ENCODE results near the gene ZNF554.

Gene ZNF554

GRCh38 chr19:2819540-2820111 lies at the start of gene ZNF554:
ZNF554 (plus strand) TSS chr19:2819868; CDS start chr19:2820072, 204 bp downstream.
- peak; percentile 94 to 98 (median 97) for DNase-seq (ENCODE audit: low read depth in 3 of 3, low spot score in 1 of 3)

GRCh38 chr19:2770055-2771013 lies 49.3 kb upstream of the ZNF554 start:
- DNase-seq (ENCODE audit: low read depth in 3 of 3, low spot score in 1 of 3): no peak

GRCh38 chr19:2771786-2772674 lies 47.6 kb upstream of the ZNF554 start:
- no peak for DNase-seq (ENCODE audit: low read depth in 3 of 3, low spot score in 1 of 3)

GRCh38 chr19:2774083-2774679 lies 45.5 kb upstream of the ZNF554 start:
- DNase-seq (ENCODE audit: low read depth in 3 of 3, low spot score in 1 of 3): no peak

DNA sequence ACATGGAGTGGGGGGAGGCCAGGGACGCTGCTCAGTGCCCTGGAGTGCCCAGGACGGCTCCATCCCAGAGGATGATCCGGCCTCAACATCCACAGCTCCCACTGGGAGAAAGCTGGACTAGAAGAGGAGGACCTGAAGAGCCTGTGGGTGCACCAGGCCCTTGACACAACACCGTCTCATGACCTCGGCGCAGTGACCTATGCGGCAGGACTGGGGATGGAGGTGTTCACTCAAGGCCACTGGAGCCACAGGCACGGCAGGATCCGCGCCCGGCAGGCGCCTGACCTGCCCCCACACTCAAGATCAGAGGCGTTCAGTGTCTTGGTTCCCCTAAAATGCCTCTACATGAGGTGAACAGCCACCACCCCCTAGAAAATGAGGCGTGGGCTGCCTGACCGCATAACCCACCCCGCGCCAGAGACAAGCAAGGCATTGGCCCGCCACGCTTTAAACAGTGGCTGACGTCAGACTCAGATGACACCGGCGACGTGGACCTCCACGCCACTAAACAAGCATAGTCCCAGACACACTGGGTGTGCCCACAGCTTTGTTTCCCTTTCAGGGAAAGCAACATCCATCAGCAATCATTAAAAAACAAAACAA lies 44.6 kb upstream of the ZNF554 start:
- no peak for DNase-seq (ENCODE audit: low read depth in 3 of 3, low spot score in 1 of 3)

- peak in 2 of 3 donors; percentile 21 to 45 for DNase-seq (ENCODE audit: low read depth in 3 of 3, low spot score in 1 of 3)
Observed at GRCh38 chr19:2775556-2776430, 43.9 kb upstream of the ZNF554 start.

DNA sequence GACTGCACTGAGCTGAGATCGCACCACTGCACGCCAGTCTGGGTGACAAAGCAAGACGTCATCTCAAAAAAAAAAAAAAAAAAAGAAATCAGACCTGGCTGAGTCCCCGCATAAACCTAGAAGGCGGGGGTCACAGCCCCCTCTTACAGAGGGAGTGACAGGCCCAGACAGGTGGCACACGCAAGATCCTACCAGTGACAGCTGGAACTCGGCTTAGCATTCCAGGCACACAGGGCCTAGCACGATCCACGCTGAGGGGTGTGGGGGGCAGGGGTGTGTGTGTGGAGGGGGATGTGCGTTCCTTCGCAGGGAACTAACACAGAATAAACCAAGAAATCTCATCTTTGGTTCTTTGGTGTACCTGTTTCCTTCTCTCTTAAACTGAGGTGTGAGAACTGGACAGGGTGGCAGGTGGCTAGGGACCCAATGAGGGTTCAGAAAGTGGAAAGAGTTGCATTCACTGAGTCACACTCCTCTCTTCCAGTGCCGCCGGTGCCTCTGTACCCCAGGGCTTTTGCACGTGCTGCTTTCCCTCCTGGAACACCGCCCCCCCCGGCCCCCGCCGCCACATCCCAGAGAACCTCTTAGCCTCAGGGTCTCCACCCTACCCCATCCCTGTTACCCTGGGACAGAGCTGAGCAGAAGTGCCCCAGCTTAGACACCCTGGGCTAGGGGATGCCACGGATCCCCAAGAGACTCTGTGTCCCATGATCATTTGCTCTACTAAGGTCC lies 41.5 kb upstream of the ZNF554 start:
- no peak for DNase-seq (ENCODE audit: low read depth in 3 of 3, low spot score in 1 of 3)

- DNase-seq (ENCODE audit: low read depth in 3 of 3, low spot score in 1 of 3): no peak
Observed at GRCh38 chr19:2779121-2779740, 40.4 kb upstream of the ZNF554 start.

DNA sequence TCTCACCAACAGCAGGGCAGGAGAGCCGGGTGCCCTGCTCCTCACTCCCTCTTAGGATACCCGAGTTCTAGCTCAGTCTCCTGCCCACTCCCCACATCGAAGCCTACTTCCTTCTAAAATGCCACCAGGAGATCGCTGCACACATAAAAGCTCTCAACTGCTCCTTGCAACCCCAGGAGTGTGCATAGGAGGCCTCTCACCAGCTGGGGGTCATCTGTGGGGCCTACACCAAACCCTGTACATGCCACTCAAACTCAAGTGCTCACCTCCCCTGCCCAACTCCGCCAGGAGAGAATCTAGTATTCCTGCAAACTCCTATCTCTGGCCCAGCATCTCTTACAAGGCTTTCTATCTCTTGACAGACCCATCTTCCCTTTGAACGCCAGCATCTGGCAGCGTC lies 39.4 kb upstream of the ZNF554 start:
- no peak for DNase-seq (ENCODE audit: low read depth in 3 of 3, low spot score in 1 of 3)

DNA sequence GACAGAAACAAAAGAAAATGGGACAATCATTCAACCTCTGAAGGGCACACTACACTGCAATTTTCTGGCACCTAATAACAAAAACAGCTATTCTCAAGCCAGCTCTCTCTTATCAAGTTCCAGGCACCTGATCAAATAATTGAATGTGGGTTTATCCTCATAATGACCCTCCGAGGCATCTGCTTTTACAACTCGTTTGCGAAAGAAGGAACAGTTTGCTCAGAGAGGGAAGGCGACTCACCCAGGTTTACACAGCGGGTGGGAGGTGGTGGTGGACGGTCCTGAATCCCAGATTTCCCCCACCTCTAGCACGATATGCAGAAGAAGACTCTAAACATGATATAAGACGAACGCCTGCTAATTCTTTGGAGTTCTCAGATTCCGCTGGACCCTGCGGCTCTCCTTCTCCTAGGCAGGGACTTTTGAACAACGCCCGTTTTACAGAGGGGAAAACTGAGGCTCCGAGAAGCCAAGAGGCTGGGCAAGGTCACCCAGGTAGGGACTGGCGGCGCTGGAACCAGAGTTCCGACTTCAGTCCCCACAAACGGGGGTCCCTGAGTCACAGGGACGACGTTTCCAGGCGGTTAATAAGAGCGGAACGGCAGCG lies 37.2 kb upstream of the ZNF554 start:
- no peak for DNase-seq (ENCODE audit: low read depth in 3 of 3, low spot score in 1 of 3)

DNA sequence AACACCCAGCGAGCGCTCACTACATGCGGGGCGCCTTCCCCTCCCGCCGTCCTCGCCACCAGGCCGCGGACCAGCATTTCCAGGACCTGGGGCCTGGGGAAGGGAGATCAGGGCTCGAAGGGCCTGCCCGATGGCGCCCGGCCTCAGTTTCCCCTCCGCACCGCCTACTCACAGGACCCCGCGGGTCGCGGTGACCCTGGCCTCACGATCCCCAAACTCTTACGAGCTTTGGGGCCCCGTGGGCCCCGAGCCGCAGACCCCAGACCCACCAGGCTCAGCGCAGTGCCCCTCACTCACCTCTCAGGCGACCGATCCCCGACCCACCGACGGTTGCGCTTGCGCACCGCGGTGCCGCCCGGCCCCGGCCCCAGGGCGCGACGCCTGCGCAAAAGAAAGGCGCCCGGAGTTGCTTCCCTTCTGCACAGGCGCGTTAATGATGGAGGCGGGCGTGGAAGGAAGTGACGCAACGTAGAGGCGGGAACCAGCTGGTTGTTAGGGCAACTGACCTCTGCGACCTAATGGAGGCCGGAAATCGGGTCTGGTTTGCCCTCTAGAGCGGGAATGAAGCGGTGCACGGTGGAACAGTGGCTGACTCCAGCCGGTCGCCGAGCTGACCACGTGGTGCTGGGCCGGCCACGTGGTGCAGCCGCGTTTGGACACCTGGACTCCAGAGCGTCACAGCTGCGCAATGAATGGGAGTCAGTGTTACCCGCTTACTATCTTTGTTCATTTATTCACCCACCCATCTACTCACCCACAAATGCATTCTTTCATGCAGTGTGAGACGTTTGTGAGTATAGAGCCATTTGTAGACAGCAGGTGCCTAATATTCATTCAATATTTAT lies 36.5 kb upstream of the ZNF554 start, which contains the start of gene SGTA:
TSS of gene SGTA (minus strand) at position 338 of the 845 bp plus-strand sequence. CDS start 14,205 bp downstream, outside the sequence.
- DNase-seq (ENCODE audit: low read depth in 3 of 3, low spot score in 1 of 3): peak; percentile 91 to 92 (median 91)

GRCh38 chr19:2783781-2784145 lies 35.9 kb upstream of the ZNF554 start:
- no peak for DNase-seq (ENCODE audit: low read depth in 3 of 3, low spot score in 1 of 3)

GRCh38 chr19:2785244-2785997 lies 34.2 kb upstream of the ZNF554 start, which contains the start of gene THOP1:
THOP1 (plus strand) TSS chr19:2785503; CDS start chr19:2785663, 160 bp downstream.
- peak; percentile 93 to 97 (median 97) for DNase-seq (ENCODE audit: low read depth in 3 of 3, low spot score in 1 of 3)

- no peak for DNase-seq (ENCODE audit: low read depth in 3 of 3, low spot score in 1 of 3)
Observed at GRCh38 chr19:2787115-2787514, 32.6 kb upstream of the ZNF554 start.

DNA sequence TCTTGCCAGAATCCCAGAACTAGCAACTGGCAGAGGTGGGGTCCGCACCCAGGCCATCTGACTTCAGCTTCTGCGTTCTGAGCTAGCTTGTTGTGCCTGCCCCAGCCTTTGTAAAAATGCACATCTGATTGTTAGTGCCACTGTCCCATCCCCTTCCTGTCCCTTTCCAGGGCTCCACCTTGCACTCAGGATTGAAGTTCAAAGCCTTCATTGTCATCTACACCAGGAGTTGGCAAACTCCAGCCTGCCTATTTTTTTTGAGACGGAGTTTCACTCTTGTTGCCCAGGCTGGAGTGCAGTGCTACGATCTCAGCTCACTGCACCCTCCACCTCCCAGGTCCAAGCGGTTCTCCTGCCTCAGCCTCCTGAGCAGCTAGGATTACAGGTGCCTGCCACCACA lies 31.4 kb upstream of the ZNF554 start:
- no peak for DNase-seq (ENCODE audit: low read depth in 3 of 3, low spot score in 1 of 3)

GRCh38 chr19:2790194-2790556 lies 29.5 kb upstream of the ZNF554 start:
- DNase-seq (ENCODE audit: low read depth in 3 of 3, low spot score in 1 of 3): no peak

All from stimulated activated CD4-positive, alpha-beta T cell treated with anti-CD3 and anti-CD28 coated beads, TNF-alpha, amount 100 ng/mL, for 1 hour (primary cell).